HL-60/S4 treated with phorbol 12-myristate 13-acetate at 8.2 ng/mL for 4 days and 3 days (cell line): ENCODE results near the gene DYNC2H1.

Experiments used
- in situ Hi-C: fragments of 300-500 bp; cut with MboI; formaldehyde crosslinking; loops from 2 replicates; pipeline ENCODE4 v1.15.0; 2022; ENCODE audit warnings: low sequenced_read_pairs

DYNC2H1 gene

GRCh38 chr11:103525069-103525468 lies 415.8 kb downstream of the DYNC2H1 start:
- in situ Hi-C loops: no loop called here

GRCh38 chr11:103528046-103528445 lies 418.8 kb downstream of the DYNC2H1 start:
- in situ Hi-C loops: no loop called here

- in situ Hi-C loops: no loop called here
Observed at GRCh38 chr11:103528596-103528995, 419.4 kb downstream of the DYNC2H1 start.

DNA sequence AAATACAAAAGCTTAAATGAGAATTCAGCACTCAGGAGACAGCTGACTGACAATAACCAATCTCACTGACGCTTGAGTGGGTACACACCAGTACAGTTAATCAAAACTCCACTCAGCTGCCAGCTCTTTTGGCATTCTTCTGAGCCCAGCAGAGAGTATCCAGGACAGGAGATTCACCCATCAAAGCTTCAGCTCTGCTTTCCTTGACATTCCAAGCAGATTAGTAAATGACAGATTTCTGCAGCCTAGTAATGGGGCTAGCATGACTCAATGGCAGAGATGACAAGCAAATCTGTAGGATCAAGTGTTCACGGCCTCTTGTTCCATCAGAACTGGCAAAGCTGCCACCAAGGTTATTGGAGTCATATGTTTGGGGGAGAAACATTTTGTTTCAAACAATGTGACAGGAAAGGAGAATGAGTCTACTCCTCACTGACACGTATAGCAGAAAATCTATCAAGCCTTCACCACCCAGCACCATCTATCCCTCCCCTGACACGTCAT lies 420.0 kb downstream of the DYNC2H1 start:
- in situ Hi-C loops: no loop called here
